ENCODE measurements around the gene CYP19A1. TPM values are rescaled to one million over a fixed set of nuclear protein-coding genes. Genes with fewer than 3 reads are reported as not detected.

Gene CYP19A1
- total RNA-seq, 2 donors from 2014 or later: not detected

GRCh38 chr15:51363383-51363782 lies 25.0 kb upstream of the CYP19A1 start:
- no peaks in the 10 kb centered on the region for H3K36me3 ChIP-seq
- no peaks in the 10 kb centered on the region for H3K9me3 ChIP-seq
- TF ChIP-seq CTCF (IDR thresholded peaks at IDR 0.05): no peak
- no peak for DNase-seq
- peaks cover 6% of the 10 kb centered on the region for H3K4me1 ChIP-seq
- no peak overlapping the region for H3K9ac ChIP-seq (ENCODE audit: low read depth in 2 of 2, low read length in 2 of 2)
- H3K27ac ChIP-seq: no peak overlapping the region
- H3K4me3 ChIP-seq: no peak overlapping the region
- intact Hi-C loops (cut with DNase I): no loop called here
- H3K27me3 ChIP-seq: no peaks in the 10 kb centered on the region

DNA sequence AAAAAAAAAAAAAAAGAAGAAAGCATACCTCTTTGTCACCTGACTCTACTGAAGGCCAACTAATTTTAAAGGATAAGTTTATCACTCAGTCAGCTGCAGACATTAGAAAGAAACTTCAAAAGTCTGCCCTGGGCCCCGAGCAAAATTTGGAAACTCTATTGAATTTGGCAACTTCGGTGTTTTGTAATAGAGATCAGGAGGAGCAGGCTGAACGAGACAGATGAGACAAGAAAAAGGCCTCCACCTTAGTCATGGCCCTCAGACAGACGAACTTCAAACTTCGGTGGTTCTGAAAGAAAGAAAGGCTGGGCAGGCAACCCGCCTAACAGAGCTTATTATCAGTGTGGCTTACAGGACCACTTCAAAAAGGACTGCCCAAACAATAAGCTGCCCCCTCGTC lies 21.6 kb upstream of the CYP19A1 start:
- H3K9me3 ChIP-seq: no peaks in the 10 kb centered on the region
- H3K36me3 ChIP-seq: no peaks in the 10 kb centered on the region
- no peaks in the 10 kb centered on the region for H3K27me3 ChIP-seq
- no peak overlapping the region for H3K27ac ChIP-seq
- intact Hi-C loops (cut with DNase I): no loop called here
- no peak overlapping the region for H3K9ac ChIP-seq (ENCODE audit: low read depth in 2 of 2, low read length in 2 of 2)
- no peak for TF ChIP-seq CTCF (IDR thresholded peaks at IDR 0.05)
- no peak for DNase-seq
- no peak overlapping the region for H3K4me3 ChIP-seq
- no peaks in the 10 kb centered on the region for H3K4me1 ChIP-seq

DNA sequence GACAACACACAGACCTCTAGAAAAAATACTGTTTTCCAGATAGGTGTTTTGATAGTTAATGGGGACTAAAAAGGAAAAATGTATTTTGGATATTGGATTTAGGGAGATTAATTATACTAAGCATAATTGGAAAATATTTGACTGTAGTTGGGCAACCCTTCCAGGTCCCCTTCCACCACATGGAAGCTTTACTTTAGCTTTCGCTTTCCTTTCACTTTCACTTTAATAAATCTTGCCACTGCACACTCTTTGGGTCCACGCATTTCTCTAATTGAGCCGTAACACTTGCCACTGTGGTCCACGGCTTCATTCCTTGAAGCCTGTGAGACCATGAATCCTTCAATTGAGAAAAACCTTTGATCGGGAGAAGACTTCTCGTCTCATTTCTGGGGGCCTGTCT lies 18.6 kb upstream of the CYP19A1 start:
- Histone ChIP-seq H3K4me1 (no peaks in the 10 kb centered on the region), H3K27me3 (no peaks in the 10 kb centered on the region), H3K4me3 (no peak overlapping the region), H3K27ac (no peak overlapping the region), H3K36me3 (no peaks in the 10 kb centered on the region), H3K9me3 (no peaks in the 10 kb centered on the region), H3K9ac (ENCODE audit: low read depth in 2 of 2, low read length in 2 of 2) (no peak overlapping the region)
- no peak for DNase-seq
- intact Hi-C loops (cut with DNase I): no loop called here
- no peak for TF ChIP-seq CTCF (IDR thresholded peaks at IDR 0.05)

DNA sequence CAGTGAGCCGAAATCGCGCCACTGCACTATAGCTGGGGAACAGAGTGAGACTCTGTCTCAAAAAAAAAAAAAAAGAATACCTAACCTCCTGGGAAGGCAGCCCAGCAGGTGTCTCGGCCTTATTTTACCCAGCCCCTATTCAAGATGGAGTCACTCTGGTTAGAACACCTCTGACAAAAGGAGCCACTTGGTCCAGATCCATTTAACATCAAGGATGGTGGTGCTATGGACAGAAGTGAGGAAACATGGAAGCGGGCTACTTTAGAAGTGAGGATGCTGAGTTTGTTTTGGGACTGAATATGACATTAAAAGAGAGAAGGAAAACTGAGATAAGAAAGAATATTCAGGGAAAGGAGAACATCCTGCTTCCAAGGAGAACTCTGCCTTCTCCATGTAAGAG lies 17.8 kb upstream of the CYP19A1 start:
- H3K27ac ChIP-seq: no peak overlapping the region
- H3K9me3 ChIP-seq: no peaks in the 10 kb centered on the region
- intact Hi-C loops (cut with DNase I): no loop called here
- H3K27me3 ChIP-seq: no peaks in the 10 kb centered on the region
- no peak overlapping the region for H3K9ac ChIP-seq (ENCODE audit: low read depth in 2 of 2, low read length in 2 of 2)
- DNase-seq: no peak
- TF ChIP-seq CTCF (IDR thresholded peaks at IDR 0.05): no peak
- H3K4me3 ChIP-seq: no peak overlapping the region
- no peaks in the 10 kb centered on the region for H3K4me1 ChIP-seq
- no peaks in the 10 kb centered on the region for H3K36me3 ChIP-seq

- Histone ChIP-seq H3K27ac (no peak overlapping the region), H3K4me1 (no peaks in the 10 kb centered on the region), H3K4me3 (no peak overlapping the region), H3K27me3 (no peaks in the 10 kb centered on the region), H3K9ac (ENCODE audit: low read depth in 2 of 2, low read length in 2 of 2) (no peak overlapping the region), H3K36me3 (no peaks in the 10 kb centered on the region), H3K9me3 (no peaks in the 10 kb centered on the region)
- intact Hi-C loops (cut with DNase I): no loop called here
- no peak for TF ChIP-seq CTCF (IDR thresholded peaks at IDR 0.05)
- no peak for DNase-seq
Observed at GRCh38 chr15:51355096-51355495, 16.7 kb upstream of the CYP19A1 start.

DNA sequence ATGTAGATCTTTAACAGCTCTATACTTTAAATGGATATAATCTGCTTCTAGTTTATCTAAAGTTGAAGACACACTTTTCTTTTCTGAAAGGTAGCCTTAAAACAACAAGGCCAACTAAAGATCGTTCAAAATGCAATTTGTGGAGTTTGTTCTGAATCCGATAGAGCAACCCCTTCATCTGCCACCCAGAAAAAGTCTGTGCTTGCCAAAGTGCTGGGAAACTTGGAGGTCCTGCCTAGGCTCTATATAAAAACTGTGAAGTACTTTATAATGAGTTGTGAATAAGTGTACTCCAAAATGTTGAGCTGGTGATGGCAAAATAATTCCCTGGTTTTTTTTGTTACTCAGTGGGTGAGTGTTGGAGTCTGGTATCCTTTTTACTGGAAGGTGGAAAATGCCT lies 15.6 kb upstream of the CYP19A1 start:
- H3K4me3 ChIP-seq: no peak overlapping the region
- DNase-seq: no peak
- no peak for TF ChIP-seq CTCF (IDR thresholded peaks at IDR 0.05)
- no peaks in the 10 kb centered on the region for H3K4me1 ChIP-seq
- no peaks in the 10 kb centered on the region for H3K27me3 ChIP-seq
- H3K9me3 ChIP-seq: no peaks in the 10 kb centered on the region
- no peak overlapping the region for H3K9ac ChIP-seq (ENCODE audit: low read depth in 2 of 2, low read length in 2 of 2)
- H3K27ac ChIP-seq: no peak overlapping the region
- H3K36me3 ChIP-seq: no peaks in the 10 kb centered on the region
- intact Hi-C loops (cut with DNase I): no loop called here
